Fibroblast of skin of scalp (primary cell): Measurements from ENCODE around the gene ZNF43. TPM values are rescaled to one million over a fixed set of nuclear protein-coding genes. Genes with fewer than 3 reads are reported as not detected.
"Not testable (repeated sequence)": the region's sequence is repeated elsewhere in the genome, so short reads cannot be mapped to it uniquely, and the experiment has no call there.

ENCODE experiments used
- DNase-seq: peaks from one replicate; pipeline ENCODE4 v3.0.0-alpha.2; 2013
- polyA plus RNA-seq, 2 experiments: library from polyadenylated mRNA; unstranded; fragments of 120-200 nt; gene quantifications; one replicate each; pipeline ENCODE4 v1.2.1, GENCODE V29; 2013; ENCODE audit not compliant: insufficient read length in 2 of 2

ZNF43 gene
- 3.2 TPM for polyA plus RNA-seq (2013, experiment 1 of 2; ENCODE audit: insufficient read length)
- 3.1 TPM for polyA plus RNA-seq (2013, experiment 2 of 2; ENCODE audit: insufficient read length)

DNA sequence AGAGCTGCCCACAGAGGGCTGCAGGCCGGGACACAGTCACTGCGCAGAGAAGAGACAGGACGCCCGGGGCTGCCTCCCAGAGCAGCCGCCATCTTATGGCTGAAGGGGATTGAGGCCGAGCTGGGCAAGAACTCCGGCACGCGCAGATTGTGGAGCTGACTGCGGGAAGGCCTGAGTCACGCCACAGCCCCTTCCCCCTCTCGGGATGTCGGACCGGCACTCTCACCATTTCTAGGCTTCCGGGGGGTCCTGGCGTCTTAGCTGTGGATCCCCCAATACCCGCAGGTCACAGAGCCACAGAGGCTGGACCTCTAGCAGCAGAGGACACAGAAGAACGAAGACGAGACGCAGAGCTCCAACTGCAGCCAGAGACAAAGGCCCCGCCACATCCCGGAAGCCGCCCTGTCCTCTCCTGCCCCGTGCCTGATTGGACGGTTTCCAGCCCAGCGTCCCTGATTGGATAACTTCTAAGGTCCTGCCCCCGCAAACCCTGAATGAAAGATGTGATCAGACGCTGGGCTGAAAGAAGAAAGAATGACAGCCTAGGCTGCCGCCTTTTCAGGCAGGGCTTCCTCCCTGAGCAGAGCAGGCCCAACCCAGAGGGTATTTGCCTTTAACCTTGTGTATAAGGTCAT lies at the start of gene ZNF43:
TSS of gene ZNF43 (minus strand) at position 373 of the 635 bp plus-strand sequence. CDS start at position 229, 144 bp downstream.
- DNase-seq: peak; percentile 97

DNA sequence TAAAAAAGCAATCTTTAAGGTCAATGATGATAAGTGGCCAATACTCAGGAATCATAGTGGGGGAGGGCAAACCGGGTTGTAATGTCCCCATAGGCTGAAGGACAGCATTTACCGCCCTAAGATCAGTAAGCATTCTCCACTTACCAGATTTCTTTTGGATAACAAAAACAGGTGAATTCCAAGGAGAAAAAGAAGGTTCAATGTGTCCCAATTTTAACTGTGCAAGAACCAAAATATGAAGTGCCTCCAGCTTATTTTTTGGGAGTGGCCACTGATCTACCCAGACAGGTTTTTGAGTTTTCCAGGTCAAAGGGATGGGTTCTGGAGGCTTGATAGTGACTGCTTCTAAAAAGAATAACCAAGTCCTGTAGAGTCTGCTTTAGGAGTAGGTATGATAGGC lies 49.5 kb upstream of the ZNF43 start:
- DNase-seq: not testable (repeated sequence)

DNA sequence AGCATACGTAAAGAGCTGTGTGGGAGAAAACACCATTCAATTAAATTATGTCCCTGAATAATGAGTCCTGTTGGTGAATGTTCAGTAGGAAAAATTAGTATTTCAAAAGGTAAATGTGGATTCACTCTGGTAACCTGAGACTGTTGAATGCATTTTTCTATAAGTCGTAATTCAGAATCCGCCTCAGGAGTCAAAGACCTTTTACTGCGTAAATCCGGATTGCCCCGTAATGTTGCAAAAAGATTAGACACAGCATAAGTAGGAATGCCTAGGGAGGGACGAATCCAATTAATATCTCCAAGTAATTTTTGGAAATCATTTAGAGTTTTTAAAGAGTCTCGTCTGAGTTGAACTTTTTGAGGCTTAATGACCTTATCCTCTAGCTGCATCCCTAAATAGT lies 48.8 kb upstream of the ZNF43 start:
- DNase-seq: not testable (repeated sequence)

DNA sequence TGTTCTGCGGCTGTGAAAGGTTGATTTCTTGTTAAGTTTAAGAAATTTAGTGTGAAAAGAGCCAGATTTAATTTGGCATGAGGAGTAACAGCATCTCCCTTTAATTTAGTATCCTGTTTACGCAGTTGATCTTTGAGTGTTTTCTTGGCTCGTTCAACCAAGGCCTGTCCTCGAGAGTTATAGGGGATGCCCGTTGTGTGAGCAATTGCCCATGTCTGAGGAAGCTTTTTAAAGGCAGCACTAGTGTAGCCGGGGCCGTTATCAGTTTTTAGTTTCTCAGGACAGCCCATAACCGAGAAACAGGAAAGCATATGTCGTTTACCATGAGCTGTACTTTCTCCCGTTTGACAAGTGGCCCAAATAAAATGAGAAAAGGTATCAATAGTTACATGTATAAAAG lies 47.5 kb upstream of the ZNF43 start:
- no peak for DNase-seq

DNA sequence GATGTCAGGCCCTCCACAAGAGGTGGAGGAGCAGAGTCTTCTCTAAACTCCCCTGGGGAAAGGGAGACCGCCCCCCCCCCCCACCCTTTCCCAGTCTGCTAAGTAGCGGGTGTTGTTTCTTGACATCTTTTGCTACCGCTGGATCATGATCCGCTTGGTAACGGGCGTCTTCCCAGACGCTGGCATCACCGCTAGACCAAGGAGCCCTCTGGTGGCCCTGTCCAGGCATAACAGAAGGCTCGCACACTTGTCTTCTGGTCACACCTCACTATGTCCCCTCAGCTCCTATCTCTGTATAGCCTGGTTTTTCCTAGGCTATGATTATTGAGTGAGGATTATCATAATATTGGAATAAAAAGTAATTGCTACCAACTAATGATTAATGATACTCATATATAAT lies 44.8 kb upstream of the ZNF43 start:
- not testable (repeated sequence) for DNase-seq

DNA sequence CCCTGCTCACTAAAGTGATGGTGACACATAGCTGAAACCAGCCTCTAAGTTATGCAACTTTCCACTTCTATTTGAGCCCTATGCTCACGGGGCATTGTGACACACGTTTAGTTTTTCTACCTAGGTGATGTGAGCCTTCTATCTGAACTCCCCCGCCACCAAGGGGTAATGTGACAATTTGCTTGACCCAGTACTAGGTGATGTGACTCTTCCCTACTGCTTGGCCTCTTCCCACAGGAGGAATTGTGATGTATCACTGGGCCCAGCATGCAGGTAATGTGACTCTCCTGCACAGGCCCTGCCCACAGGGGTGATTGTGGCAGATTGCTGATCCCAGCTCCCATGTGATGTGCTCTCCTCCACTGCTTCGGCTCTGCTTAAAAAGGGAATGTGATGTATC lies 42.7 kb upstream of the ZNF43 start:
- DNase-seq: no peak

DNA sequence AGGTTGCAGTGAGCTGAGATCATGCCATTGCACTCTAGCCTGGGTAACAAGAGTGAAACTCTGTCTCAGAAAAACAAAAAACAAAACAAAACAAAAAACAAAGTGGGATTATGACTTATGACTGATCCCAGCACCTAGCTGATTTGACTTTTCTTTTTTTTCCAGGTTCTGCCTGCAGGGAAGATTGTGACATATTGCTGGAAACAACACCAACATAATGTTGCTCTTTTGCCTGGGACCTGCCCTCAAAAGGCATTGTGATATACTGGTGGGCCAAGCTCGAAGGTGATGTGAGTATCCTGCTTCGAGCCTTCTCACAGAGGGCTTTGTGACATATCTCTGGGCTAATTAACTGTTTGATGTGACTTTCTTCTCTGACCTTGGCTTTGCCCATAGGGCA lies 42.0 kb upstream of the ZNF43 start:
- DNase-seq: no peak

DNA sequence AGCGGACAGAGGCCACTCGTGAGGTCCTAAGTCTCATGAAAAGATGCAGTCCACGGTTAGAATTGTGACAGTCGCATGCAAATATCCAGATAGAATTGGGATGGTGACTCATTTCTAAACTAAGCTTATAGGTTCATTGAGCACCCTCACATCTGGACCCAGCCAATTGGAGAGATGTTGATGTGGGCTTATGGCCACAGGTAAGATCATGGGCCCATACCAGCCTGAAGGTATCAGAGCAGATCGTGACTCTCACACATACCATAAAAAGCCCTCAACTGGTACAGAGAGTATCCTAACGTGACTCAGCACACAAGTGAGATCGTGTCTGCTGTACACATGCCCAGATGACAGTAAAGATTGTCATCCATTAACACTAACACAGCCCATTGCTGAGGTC lies 40.6 kb upstream of the ZNF43 start:
- DNase-seq: not testable (repeated sequence)

DNA sequence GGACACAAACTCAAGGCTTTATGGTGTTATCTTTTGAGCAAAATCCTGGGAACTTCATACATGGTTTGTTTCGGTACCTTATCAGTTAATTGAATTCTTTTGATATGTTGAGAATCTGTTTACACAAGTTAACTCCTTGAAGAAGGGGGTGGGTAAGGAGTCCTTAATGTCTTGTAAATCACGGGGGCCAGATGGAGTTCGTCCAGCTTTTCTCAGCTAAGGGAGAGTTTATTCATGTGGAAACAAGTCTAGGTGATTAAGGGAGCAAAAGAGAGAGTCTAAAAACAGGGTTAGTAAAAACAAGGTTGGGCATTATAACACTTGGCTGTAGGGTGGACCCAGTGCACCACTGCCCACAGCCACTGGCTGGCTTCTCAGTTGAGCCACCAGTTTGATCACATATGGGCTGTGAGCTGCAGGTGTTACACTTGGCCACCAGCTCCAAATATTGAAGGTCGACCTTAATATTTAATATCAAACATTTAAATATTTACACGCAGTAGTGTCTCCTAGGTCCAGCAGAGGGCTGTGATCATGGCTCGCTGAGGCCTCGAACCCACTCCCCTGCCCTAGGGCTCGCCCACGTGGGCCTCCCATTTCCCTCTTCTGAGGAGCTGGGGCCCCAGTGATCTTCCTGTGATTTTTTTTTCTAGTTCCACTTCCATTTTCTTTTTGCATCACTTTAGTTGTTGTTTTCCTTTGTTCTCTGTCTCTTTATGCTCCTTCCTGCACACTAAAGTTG lies 21.0 kb upstream of the ZNF43 start:
- DNase-seq: no peak

DNA sequence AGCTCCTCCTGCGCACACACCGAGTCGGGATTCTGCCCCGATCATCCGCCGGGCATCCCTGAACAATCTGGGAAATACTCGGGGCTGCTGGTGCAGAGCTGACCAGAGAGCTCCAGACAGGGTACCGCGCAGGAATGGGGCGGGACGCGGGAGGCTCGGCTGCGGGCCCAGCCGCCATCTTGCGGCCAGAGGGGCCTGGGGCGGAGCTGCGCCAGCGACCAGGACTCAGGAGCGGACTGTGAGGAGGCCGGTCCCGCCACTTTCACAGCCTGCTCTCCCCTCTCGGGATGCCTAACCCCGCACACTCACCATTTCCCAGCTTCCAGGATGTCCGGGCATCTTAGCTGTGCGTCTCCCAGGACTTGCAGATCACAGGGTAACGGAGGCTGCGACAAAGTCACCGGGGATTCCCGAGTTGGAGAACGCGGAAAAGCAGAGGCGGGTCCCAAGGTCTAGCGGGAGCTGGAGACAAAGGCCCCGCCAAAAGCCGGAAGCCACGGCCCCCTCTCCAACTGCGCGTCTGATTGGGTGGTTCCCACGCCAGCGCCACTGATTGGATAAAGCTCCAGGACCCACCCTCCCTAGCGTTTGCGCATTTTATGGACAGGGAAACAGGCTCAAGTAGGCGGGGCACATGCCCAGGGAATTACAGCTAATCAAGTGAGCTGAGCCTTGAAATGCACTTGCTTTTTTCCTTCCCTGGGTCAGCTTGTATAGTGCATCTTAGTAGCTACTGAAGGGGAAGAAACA lies 15.8 kb upstream of the ZNF43 start:
- peak; percentile 94 for DNase-seq

DNA sequence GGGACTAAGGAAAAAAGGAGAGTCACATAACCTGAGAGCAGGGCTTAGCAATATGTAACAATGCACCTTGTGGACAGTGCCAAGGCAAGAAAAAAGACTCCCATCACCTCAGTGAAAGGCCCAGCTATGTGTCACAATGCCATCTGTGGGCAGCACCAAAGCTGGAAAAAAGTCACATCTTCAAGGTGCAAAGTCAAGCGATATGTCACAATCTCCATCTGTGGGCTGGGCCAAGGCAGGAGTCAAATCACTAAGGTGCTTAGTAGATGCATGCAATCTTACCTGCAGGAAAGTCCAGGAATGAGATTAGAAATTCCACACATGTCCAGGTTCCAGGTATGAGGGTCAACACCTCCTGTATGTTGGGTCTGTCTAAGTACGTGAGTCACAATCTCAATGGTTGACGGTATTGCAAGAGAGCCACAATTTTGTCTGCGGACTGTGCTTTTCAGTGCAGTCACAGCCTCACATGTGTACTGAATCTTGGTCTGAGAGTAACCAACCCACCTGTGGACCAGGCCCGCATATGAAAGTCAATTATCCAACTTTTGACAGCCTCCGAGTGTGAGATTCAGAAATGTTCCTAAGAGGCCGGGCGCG lies 14.8 kb upstream of the ZNF43 start:
- no peak for DNase-seq

DNA sequence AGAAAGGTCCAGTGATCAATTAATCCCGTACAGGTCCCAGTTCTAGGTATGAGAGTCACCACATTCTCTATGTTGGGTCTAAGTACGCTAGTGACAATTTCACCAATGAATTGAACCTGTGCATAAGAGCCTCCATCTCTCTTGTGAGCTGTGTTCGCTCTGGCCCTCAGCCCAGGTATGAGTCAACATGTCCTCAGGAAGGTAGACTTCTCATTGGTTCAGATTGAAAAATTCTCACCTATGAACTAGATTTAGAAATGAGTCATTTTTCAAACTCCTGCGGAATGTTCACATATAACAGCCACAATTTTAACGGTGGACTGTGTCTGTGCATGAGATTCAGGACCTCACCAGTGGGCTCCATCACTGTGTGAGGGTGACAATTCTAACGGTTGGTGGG lies 12.7 kb upstream of the ZNF43 start:
- peak; percentile 5 for DNase-seq

DNA sequence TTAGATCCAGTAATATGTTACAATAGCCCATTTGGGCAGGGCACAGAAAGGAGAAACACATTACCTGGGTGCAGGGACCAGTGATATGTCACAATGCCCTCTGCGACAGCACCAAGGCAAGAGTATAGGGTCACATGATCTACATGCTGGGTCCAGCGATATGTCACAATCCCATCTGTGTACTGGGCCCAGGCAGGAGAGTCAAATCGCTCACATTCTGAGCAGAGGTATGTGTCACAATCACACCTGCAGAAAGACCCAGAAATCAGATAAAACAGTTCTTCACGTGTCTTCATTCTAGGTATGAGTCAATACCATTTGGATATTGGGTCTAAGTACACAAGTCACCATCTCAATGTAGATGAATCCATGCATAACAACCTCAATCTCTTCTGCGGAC lies 7.1 kb upstream of the ZNF43 start:
- DNase-seq: no peak

DNA sequence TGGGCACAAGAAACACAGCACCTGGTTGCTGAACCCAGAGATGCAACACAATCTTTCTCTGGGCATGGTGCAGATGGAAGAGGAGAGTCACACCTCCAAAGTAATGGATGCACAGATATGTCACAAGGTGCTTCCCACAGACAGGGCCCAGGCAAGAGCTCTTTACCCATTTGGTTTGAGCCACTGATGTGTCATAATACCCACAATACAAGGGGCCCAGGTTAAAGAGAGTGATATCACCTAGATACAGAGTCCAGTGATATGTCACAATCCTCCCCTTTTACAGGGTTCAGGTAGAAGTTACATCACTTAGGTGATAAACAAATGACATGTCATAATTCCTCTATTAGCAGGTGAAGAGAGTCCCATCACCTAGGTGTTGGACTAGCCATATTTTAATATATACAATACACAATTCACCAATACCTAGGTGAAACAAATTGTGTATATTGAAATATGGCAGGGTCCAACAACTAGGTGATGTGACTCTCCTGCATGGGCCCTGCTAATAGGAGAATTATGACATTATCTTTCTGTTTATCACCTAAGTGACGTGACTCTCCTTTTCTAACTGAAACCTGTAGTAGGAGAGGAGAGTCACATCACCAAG lies 5.6 kb upstream of the ZNF43 start:
- no peak for DNase-seq

DNA sequence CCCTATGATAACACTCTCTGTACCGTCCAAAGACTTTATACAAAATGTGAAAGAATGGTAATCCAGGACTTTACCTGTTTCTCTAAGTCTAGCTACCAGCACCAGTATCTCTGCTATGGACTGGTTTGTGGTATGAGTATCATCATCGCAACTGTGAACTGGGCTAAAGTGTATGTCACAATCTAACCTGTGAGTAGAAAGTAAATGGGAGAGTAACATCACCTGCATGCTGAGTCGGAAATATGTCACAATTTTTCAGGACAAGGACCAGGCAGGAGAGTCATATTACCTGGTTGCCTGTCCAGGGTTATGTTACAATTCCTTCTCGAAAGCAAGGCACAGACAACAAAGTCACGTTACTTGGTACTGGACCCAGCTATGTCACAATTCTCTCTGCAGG lies 5.1 kb upstream of the ZNF43 start:
- no peak for DNase-seq

DNA sequence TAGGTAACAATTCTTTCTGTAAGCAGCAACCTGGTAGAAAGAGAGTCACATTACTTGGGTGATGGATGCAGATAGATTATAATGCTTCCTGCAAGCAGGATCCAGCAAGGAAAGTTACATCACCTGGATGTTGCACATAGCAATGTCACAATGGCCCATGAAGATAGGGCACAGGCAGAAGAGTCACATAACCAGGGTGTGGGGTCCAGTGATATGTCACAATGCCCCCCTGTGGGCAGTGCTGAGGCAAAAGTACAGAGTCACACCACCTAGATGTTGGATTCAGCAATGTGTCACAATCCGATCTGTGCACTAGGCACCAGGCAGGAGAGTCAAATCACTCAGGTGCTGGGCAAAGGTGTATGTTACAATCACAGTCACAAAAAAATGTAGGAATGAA lies 4.0 kb upstream of the ZNF43 start:
- DNase-seq: no peak

DNA sequence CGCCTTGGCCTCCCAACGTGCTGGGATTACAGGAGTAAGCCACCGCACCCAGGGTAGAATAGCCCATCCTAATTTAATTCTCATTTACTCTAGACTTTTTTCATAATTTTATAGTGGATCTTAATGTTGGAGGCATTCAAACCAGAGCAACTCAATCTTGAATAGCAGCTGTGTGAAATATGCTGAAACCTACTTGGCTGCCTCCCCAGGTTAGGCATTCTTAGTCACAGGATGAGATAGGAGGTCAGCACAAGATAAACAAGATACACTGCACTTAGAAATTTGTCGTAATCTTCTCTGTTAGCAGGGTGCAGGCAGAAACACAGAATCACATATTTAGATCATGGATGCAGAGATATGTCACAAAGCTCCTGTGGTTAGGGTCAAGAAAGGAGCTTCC lies 2.7 kb upstream of the ZNF43 start:
- no peak for DNase-seq

DNA sequence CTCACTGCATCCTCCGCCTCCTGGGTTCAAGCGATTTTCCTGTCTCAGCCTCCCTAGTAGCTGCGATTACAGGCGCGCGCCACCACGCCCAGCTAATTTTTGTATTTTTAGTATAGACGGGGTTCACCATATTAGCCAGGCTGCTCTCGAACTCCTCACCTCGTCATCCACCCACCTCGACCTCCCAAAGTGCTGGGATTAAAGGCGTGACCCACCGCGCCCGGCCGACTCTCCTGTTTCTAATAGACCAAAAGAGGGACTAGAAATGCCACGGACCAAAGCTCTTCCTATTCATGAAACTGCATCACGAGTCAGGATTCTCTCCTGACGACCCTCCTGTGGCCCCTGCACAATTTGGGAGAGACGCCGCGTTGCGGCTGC lies 563 bp downstream of the ZNF43 start:
- DNase-seq: no peak

DNA sequence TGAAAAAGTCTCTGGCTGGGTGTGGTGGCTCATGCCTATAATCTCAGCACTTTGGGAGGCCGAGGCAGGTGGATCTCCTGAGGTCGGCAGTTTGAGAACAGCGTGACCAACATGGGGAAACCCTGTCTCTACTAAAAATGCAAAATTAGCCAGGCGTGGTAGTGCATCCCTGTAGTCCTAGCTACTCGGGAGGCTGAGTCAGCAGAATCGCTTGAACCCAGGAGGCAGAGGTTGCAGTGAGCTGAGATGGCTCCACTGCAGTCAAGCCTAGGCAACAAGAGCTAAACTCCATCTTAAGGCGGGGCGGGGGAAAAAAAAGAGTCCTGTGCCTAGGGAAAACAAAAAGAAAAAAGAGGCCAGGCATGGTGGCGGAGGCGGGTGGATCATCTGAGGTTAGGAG lies 2.2 kb downstream of the ZNF43 start:
- DNase-seq: no peak

DNA sequence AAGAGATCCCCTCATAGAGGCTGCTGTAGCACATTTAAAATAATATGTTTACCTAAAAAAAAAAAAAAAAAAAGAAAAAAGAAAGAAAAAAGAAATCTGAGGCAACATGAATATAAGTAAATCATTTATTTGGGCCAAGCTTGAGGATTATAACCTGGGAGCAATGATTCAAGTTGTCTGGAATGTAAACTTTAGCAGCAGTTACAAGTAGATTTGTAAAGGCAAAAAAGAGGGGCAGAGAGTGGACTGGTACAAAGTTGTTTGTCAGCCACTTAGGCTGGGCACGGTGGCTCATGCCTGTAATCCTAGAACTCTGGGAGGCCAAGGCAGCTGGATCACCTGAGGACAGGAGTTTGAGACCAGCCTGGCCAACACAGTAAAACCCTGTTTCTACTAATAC lies 11.3 kb downstream of the ZNF43 start:
- no peak for DNase-seq

DNA sequence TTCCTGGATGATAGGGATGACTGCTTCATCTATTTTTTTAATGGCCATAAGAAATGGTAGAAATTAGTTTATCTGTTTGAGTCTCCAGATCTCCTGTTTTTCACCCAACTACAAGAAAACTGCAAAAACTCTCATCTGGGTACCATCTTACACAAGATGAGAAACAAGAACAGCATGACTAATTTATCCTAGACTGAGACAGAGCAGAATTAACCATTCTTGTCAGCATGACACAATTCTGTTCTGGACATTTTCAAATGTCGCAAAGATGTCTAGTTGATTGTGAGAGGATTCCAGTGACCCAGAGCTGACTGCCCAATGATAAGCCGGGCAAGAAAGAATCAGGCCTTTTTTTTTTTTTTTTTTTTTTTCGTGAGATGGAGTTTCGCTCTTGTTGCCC lies 12.8 kb downstream of the ZNF43 start:
- no peak for DNase-seq

DNA sequence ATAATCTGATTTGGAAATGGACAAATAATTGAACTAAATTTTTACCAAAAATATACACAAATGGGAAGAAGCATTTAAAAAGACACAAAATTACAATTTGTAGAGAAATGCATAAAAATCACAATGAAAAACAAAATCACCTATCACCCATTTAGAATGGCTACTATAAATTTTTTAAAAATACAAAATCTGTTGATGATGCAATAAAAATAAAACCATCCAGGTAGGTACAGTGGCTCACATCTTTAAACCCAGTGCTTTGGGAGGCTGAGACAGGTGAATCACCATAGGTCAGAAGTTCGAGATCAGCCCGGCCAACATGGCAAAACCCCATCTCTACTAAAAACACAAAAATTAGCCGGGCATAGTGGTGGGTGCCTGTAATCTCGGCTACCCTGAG lies 23.5 kb downstream of the ZNF43 start:
- no peak for DNase-seq
